HG03520 (cell line): ENCODE results near the gene ZCCHC18.

Experiments used
- ATAC-seq: cut with Tn5 transposase; IDR thresholded peaks from one replicate; pipeline ENCODE4 v1.9.1; 2021; ENCODE audit warnings: mild to moderate bottlenecking, moderate library complexity; ENCODE audit not compliant: unreplicated experiment

ZCCHC18 gene

DNA sequence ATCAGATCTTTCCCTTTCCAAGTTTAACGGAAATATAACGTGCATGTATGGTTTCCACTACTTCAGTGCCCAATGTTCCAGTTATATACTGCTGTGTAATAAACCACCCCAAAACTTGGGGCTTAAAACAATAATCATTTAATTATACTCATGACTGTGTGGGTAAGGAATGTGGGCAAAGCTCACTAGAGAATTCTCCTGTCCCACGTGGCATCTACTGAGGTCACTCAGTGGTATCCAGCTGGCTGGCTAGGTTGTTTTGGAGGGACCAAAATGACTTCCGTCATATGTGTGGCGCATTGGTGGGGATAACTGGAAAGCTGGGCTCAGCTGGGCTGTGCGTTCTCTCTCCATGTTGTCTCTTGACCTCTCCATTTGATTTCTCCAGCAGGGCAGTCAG lies 18.5 kb downstream of the ZCCHC18 start:
- no peak for ATAC-seq

DNA sequence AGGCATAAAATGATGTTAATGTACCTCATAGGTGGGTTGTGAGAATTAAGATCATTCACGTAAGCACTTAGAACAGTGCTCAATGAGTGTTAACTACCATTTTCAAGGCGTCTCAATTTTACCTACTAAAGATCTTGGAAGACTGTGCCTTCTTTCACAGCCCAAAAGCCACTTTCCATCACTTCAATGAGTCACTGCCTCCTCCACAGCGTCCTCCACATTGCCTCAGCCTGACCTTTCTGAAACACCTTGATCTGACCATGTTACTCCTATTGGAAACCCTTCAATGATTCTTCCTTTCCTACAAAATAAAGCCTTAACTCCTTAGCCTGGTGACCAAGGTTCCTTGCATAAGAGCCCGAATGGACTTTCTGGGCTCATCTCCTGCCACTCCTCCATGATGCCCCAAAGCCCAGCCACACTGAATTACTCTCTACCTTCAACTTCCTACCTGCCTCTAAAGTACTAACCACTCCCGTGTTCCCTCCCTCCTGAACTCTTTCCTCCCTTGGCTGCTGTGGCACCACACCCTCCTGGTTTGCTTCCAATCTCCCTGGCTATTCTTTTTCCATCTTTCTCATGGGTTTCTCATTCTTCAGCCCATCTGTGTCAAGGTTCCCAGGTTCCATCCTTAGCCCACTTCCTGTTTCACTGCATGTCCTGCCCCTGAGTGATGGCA lies 22.4 kb downstream of the ZCCHC18 start:
- no peak for ATAC-seq

DNA sequence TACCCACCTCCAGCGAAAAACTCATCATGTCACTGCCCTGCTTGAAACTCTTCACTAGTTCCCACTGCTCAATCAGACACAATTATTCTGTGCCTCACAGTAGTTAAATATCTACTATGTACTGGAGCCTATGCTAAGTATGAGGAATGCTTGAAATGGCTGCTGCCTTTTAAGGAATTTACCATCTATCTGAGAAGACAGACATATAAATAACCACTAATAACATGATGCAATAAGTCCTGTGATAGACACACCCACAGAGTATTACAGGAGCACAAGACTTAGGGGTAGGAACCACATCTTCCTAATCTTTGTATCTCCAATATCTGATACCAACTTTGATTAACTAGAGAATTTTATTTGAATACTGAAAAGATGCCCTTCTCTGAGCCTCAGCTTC lies 23.4 kb downstream of the ZCCHC18 start:
- ATAC-seq = no peak

DNA sequence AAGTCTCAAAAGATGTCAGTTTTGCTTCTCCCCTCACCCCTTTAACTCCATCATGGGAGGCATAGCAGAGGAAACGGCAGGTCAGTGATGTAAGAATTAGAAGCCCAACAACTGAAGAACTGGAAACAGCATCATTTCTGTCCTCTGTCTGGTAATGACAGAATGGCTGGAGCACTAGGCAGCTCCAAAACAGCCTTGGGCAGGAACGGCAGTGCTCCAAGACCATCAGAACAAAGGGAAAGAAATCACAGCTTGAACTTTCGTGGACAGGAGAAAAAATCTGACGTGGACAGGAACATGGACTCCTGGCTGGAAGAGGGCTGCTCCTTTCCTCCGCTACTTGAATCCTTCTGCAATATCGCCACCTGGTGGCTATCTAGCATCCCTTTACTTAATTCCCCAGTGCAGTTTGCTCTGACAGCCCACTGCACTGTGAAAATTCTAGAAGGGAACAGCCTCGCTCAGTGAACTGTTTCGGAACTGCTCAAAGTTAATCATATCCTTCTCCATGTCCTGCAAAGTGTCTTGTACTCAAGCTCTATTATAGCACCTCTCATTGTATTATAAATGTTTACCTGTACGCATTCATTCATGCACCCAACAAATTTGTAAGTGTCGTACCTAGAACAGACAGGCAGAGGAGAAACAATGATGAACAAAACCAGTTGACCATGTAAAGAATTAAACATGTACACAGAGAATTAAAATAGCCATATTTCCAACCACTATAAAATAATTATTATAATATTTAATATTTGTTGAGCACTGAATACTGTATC lies 24.1 kb downstream of the ZCCHC18 start:
- ATAC-seq = peak; percentile 96

DNA sequence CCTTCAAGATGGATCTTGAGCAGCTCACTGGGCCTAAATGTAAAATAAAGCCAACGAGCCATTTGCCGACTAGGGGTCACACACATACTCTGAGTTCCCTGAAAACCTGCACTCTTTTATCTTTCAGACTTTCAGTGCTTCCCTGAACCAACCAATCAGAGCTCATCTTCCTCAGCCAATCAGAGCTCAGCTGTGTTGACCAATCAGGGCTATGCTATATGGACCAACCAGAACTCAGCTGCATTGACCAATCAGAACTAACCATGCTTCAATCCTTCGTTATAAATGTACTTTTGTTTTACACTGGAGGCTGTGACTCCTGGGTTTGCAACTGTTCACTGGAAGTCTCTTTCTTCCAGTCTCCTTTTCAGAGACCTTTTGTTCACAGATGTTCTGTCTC lies 25.2 kb downstream of the ZCCHC18 start:
- ATAC-seq = no peak

DNA sequence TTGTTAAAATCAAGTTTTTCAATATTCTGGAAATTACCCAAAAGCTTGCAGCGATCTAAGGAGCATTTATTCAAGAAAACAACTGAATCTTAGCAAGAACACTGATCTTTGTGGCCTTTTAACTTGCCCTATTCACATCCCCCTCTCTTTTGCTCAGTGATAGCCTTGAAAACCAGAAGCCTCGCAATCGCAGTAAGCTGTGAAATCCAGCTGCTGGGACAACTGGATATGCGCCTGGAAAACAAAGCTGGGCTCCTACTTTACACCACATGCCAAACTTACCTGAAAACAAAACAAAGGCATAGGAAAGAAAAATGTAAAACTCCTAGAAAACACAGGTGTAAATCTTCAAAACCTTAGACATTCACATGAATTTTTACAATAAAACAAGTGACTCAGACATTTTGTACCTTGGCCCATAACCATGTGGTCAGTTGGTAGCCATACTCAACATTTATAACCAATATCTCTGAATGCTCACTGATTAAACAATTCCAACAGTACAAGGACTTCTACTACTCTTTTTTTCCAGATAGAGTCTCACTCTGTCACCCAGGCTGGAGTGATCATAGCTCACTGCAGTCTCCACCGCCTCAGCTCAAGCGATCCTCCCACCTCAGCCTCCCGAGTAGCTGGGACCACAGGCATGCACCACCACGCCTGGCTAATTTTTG lies 28.9 kb downstream of the ZCCHC18 start:
- ATAC-seq = no peak

DNA sequence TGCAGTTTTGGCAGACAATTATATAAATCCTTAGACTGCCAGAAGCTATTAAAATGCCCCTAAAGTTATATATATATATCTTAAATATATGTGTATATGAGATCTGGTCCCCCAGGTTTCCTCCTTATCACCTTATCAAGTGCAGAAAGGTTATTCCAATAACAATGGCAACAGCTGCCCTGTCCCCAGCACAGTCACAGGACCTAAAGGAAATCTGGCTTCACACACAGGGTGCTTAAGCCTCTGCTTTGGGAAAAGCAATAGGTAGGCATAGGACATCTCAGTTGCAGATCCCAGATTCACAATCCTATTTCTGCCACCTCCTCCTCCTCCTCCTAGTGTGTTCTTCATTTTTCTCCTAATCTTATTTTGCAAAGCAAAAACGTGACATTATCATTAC lies 38.7 kb downstream of the ZCCHC18 start:
- ATAC-seq = no peak

DNA sequence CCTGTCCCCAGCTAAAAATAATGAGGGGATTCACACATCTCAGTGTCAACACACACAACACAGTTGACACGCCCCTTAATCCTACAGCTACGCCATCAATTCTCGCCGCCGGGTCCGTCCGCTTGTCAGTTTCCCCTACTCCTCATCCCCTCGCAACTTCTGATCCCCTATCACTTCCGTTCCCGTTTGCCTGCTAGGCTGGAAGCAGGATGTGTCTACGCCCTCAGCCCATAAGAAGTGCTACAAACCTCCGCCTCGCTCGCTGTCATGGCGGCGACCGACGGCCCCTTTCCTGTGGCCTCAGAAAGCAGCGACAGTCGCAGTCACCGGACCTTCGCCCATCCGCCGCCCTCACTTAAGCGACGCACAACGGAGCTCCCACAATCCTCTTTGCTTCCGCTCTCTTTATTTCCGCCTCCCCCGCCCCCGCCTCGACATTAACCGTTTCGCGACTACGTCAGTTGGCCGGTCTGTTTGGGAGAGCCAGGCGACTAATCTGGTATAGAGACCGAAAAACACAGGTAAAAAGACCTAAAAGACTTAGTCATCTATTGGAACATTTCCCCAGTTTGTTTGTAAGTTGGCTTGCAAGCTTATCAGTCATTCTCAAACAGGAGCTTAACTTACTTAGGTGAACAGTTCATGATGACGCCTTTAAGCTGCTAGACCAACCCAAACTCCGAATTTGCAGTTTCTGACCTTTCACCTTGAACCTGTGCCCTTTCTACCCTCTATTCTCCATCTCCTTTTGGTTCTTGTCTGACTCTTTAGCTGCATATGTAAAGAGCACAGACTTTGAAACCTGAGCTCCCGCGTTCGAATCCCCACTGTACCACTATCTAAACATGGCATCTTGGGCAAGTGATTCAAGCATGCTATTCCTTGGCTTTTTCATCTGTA lies 44.6 kb downstream of the ZCCHC18 start, which contains the start of gene SLC25A53:
TSS of gene SLC25A53 (minus strand) at position 380 of the 900 bp plus-strand sequence. CDS start 51,752 bp downstream, outside the sequence.
- ATAC-seq = peak; percentile 91
